Inflammatory macrophage treated with lipopolysaccharide for 4 hours (primary cell): Measurements from ENCODE around the gene MRPL4.
"Not testable (repeated sequence)": the region's sequence is repeated elsewhere in the genome, so short reads cannot be mapped to it uniquely, and the experiment has no call there.

Experiments used
- DNase-seq: peaks from one replicate; pipeline ENCODE4 v3.0.0-alpha.2; 2020

MRPL4 gene

DNA sequence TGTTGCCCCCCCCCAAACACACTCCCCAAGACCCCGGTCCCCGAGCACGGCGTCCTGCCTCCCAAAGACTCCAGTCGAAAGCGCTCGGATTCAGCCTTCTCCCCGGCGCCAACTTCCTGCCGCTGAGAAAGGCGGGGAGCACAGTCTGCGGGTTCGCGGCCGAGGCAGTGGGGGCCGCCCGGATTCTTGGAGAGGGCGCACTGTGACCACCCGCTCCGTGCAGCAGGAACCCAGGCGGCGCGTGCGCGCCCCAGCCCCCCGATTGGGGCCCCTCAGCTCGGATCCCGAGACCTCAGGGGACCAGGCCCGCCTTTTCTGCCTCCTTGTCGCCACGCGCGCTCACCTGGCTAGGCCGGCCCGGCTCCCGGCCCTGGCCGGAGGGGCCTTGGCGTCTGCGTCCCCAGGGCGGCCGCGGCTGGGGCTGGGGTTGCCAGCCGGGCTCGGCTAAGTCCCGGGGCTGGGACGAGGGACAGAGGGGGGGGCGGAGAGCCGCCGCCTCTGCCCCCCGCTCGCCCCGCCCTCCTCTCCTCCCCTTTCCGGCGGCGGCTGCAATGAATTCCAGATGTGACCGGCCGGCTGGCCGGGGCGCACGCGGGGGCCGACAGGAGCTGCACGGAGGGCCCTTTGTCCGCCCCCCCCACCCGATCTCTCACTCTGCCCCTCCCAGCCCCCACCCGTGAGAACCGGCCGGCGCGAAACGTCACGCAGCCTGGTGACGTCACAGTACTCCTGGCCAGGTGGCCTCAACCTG lies 21.0 kb upstream of the MRPL4 start, which contains the start of gene S1PR2:
Gene S1PR2, minus strand, starts transcription at position 471 of the 751 bp plus-strand sequence. CDS start 6,426 bp downstream, outside the sequence.
- DNase-seq = peak; percentile 72

DNA sequence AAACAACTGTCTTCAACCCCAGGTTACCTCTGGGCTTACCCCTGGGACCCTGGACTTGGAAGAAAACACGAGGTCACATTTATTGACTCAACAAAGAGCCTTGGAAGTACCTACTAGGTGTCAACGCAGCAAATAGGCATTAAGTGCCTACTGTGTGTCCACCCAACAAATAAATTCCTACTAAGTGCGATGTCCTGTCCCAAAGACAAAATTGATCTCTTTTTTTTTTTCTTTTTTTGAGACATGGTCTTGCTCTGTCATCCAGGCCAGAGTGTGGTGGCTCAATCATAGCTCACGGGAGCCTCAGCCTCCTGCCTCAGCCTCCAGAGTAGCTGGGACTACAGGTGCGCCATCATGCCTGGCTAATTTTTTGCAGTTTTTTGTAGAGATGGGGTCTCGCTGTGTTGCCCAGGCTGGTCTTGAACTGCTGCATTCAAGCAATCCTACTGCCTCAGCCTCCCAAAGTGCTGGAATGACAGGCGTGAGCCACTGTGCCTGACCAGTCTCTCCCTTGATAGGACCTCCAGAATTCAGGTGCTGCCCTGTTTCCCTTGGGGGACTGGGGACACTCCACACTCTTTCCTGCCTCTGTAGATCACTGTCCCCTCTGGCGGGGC lies 20.3 kb upstream of the MRPL4 start:
- no peak for DNase-seq

DNA sequence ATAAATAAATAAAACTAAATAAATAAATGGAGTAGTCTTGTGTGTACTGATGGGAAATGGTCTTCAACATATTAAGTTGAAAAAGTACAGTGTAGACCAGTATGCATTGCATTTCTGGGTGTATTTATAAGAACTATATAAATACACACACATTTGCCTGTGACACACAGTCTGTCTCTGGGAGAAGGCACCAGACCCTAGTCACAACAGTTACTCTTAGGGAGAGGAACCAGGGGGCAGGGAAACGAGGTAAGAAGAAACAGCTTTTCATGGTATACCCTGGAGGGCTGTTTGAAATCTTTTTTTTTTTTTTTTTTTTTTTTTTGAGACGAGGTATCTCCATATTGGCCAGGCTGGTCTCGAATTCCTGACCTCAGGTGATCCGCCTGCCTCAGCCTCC lies 18.1 kb upstream of the MRPL4 start:
- DNase-seq = no peak

DNA sequence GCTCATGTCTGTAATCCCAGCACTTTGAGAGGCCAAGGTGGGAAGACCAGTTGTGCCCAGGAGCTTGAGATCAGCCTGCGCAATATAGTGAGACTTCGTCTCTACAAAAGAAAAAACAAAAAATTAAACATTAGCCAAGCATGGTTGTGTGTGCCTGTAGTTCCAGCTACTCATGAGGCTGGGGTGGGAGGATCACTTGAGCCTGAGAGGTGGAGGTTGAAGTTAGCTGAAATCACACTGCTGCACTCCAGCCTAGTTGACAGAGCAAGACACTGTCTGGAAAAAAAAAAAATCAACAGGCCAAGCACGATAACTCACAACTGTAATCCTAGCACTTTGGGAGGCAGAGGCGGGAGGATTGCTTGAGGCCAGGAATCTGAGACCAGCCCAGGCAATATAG lies 17.0 kb upstream of the MRPL4 start:
- DNase-seq = no peak

DNA sequence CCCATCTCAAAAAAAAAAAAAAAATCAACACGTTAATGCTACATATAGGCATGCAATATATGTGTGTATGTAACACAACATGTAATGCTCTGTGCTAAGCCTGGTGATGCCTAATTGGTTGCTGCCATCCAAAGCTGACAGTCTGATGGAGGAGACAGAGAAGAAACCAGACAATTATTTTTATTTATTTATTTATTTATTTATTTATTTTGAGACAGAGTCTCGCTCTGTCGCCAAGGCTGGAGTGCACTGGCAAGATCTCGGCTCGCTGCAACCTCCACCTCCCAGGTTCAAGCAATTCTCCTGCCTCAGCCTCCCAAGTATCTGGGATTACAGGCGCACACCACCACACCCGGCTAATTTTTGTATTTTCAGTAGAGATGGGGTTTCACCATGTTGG lies 16.6 kb upstream of the MRPL4 start:
- not testable (repeated sequence) for DNase-seq

DNA sequence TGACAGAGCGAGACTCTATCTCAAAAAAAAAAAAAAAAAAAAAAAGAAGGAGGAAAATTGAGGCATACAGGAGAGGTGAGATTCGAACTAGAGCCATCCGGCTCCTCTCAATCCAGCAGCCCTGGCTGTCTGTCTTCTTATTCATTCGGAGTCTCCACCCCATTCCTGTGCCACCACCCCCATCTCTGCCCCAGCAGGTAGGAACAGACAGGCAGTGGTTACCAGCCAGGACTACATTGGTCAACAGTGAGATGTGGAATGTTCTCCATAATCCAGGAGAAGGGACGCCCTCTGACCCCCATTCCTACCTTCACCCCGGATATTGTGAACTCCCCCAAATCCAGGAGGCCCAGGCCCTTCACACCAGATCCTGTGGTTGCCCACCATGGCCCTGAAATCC lies 14.3 kb upstream of the MRPL4 start:
- DNase-seq = no peak

DNA sequence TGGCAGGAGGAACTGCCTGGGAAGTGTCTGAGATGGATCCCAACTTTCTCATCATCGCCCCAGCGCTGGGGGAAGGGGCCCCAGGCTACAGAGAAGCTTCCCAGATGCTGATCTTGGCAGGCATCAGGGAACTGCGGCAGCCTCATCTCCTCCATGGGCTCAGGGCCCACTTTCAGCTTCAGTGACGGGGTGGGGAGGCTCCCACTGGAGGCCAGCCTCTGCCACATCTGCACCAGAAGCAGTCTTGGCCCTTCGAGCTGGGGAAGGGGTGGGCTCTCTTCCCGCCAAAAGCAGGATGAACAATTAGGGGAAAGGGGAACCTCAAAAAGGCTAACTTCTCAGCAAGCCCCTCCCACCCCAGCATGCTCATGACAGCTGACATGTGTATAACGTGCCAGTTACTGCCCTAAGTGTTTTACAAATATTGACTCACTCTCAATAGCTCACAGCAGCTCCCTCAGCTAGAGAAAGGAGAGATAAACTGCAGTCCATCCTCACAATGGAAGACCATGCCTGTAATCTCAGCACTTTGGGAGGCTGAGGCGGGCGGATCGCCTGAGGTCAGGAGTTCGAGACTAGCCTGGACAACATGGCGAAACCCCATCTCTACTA lies 13.7 kb upstream of the MRPL4 start:
- DNase-seq = no peak

DNA sequence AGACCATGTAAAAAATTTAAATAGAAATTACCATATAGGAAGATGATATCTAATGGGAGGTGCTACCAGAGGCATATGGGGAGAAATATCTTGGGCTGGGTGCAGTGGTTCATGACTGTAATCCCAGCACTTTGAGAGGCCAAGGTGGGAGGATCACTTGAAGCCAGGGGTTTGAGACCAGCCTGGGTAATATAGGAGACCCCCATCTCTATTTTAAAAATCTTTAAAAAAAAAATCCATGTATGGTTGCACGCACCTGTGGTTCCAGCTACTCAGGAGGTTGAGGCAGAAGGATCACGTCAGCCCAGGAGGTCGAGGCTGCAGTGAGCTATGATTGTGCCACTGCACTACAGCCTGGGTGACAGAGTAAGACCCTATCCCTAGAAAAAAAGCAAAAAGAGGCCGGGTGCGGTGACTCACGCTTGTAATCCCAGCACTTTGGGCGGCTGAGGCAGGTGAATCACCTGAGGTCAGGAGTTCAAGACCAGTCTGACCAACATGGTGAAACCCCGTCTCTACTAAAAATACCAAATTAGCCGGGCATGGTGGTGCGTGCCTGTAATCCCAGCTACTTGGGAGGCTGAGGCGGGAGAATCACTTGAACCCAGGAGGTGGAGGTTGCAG lies 10.1 kb upstream of the MRPL4 start:
- DNase-seq = not testable (repeated sequence)

DNA sequence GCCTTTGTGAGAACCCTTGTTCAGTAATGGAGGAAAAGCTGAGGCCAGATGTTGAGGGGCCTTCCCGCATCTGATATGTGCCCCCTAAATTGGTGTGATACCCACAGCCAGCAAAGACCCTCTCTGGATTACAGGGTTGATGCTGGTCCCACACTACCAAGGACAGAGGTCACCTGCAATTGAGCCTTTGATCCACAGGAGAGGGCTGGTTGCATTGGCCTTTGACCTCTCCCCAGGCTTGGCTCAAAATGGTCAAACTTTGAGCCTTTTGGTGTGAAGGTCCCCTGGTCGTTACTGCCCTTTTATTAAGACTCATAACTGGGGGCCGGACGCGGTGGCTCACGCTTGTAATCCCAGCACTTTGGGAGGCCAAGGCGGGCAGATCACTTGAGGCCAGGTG lies 8.4 kb upstream of the MRPL4 start:
- no peak for DNase-seq

DNA sequence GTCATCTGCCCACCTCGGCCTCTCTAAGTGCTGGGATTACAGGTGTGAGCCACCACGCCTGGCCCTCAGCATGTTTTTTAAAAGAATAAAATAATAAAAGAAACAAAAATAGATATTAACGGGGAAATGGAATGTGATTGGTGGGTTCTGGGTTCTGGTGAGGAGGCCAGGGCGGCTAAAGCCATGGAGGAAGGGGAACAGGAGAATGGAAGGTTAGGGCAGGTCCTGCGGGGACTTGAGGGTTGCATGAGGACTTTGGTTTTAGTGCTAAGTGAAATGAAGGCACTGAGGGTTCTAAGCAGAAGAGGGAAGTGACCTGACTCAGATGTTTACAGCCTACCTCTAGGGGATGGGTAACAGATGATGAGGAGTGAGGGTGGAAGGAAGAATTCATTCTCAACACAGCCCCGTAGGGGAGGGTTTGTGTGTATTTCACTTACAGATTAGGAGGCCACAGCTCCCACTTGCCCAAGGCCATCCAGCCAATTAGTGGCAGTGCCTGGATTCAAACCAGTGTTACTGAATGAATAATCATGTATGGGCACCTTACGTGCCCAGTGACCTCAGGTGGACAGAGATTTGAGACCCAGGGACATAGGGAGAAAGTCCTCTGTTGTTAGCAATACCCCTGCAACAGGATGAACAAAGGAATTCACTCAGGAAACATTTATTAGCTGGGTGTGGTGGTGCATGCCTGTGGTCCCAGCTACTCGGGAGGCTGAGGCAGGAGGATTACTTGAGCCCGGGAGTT lies 6.7 kb upstream of the MRPL4 start:
- no peak for DNase-seq

DNA sequence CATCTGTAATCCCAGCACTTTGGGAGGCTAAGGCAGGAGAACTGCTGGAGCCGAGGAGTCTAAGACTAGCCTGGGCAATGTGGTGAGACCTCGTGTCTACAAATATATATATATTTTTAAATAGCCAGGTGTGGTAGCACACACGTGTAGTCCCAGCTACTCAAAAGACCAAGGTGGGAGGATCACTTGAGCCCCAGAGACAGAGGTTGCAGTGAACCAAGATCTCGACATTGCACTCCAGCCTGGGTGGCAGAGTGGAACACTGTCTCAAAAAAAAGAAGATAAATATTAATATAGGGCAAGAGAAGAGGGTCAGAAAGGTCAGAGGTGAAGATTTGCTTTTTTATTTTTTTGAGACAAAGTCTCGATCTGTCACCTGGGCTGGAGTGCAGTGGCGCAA lies 5.5 kb upstream of the MRPL4 start:
- DNase-seq = no peak

DNA sequence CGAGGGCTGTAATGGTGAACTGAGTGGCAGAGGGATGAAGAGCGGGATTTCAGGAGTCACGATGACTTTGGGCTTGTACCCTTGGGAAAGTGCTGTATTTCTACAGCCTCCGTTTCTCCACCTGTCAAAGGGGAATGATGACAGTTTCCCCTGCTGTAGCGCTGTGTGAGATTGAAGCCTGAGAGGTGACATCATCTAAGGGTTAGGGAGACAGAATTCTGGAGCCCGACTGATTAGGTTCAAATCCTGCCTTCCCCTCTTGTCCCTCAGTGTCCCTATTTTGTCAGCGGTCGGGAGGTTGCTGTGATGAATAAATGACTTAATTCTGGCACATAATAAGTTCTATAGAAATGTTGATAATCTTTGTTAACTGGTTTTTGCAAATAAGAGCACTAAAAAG lies 693 bp downstream of the MRPL4 start:
- DNase-seq = no peak

DNA sequence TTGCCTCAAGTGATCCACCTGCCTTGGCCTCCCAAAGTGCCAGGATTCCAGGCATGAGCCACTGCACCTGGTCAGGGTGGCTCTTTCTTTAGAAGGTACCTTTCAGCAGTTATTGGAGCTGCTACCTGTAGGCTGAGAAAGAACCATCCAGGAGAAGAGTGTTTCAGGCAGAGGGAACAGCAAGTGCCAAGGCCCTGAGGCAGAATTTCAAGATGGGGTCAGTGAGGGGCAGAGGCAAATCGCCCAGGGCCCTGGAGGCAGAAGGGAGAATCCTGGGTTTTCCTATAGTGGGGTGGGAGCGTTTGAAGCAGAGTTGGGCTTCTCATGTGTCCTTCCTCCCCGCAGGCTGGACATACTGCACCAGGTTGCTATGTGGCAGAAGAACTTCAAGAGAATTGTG lies 2.2 kb downstream of the MRPL4 start:
- DNase-seq = no peak

DNA sequence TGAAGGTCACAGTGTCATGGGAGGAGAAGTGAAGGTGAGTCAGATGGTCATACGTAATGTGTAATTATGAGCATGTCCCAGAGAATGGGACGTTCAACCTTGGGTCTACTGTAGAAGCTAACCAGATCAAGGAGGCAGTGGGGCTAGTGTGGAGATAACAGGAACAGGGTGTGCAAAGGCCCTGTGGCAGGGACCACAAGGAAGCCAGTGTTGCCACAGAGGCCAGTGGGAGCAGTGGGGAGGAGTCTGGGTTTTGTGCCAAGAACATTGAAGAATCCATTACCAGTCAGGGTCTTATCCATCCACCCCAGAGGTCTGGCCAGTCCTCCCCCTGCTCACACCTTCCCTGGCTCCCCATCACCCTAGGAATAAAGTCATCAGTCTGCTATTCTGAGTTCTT lies 3.3 kb downstream of the MRPL4 start:
- no peak for DNase-seq

DNA sequence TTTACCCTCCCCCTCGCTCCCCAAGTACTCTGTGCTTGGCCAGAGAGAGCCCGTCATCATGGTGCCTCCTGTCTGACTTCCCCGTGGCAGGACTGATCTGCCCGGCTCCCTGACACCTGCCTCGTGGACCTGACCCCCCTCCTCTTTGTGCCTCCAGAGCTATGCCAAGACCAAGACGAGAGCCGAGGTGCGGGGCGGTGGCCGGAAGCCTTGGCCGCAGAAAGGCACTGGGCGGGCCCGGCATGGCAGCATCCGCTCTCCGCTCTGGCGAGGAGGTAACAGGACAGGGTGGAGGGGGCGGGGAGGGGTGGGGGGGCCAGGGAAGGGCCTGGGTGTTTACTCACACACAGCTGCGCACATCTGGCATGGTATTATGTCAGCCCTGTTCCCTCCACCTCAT lies 4.5 kb downstream of the MRPL4 start:
- no peak for DNase-seq

DNA sequence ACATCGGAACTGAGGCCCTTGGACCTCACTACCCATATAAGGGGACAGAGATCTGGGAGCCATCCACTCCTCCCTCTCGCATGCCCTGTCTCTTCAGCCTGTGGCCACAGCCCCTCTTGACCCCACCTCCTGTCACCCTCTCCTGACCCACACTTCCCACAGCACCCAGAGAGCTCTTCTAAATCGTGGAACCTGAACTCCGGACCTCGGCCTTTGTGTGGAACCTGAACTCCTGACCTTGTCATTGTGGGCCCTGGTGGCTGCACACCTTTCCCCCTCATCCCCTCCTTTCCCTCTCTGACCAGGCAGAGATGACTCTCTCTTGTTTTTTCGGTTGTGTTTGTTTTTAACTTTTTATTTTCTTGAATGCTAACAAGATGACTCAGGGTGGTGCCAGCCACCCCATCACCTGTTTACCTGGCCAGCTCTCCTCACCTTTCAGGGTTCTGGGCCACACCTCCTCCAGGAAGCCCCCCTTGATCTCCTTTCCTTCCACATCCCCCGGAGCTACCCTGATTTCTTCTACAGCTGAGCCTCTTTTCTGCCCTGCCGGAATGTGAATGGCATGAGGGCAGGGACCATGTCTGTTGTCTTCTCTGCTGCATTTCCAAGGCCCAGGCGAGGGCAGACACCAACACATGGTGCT lies 5.1 kb downstream of the MRPL4 start:
- no peak for DNase-seq

DNA sequence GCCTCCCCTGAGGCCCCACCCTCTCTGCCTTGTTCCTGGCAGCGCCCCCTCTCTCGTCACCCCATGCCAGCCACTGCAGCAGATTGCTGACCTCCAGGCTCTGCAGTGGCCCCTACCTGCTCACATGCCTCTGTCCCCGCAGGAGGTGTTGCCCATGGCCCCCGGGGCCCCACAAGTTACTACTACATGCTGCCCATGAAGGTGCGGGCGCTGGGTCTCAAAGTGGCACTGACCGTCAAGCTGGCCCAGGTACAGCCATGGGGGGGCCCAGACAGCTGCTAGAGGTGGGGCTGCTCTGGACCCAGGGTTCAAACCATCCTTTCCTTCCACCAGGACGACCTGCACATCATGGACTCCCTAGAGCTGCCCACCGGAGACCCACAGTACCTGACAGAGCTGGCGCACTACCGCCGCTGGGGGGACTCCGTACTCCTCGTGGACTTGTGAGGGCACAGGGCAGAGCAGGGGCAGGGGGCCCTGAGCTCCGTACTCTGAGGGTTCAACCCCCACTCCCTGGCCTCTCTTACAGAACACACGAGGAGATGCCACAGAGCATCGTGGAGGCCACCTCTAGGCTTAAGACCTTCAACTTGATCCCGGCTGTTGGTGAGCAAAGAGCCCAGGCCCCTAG lies 6.2 kb downstream of the MRPL4 start:
- no peak for DNase-seq

DNA sequence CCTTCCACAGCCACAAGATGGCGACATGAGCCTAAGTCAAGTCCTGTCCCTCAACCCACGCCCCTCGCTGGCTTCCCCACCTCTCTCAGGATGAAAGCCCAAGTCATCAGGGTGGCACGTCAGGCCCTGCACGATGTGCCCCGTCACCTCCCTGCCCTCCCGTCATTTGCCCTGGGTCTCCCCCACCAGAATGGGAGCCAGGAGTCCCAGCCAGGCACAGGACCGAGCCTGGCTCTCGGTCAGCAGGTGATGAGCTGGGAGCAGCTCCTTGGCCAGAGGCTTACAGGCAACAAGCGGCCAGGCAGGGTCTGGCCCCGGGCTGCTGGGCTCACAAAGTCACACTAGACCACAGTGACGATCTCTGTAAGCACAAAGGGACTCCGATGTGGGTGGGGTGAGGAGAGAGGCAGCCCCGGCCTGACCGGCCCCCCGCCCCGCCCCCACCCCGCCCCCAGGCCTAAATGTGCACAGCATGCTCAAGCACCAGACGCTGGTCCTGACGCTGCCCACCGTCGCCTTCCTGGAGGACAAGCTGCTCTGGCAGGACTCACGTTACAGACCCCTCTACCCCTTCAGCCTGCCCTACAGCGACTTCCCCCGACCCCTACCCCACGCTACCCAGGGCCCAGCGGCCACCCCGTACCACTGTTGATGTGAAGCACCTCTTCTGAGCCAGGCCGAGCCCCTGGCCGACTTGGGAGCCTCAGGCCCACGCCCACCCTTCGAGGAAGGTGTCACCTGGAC lies 7.3 kb downstream of the MRPL4 start:
- DNase-seq = peak; percentile 93

DNA sequence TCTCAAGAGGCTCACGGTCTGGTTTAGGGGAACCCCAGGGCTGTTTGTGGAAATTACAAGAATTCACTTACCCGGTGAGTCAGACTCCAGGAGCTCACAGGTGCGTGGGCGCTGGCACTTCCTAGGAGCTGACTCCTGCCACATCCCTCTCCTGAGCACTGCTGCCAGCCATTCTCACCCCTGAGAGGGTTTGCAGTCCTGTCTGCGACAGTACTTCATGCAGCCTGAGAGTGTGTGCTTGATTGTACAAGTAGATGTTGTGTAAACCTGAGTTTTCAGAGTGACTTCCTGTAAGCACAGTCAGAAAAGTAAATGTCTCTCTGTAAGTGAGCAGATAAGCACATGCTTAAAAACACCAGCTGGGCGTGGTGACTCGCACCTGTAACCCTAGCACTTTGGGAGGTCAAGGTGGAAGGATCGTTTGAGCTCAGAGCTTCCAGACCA lies 8.1 kb downstream of the MRPL4 start:
- DNase-seq = peak; percentile 33

DNA sequence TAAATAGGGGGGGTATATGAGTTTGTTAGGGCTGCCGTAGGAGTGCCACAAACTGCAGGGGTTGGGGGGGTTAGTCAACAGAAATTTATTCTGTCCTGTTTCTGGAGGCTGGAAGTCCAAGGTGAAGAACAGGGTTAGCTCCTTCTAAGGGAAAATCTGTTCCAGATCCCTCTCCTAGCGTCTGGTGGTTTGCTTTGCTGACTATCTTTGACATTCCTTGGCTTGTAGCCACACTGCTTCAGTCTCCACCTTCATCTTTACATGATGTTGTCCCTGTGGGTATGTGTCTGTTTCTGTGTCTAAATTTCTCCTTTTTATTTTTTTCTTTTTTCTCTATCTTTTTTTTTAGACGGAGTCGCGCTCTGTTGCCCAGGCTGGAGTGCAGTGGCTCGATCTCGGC lies 10.8 kb downstream of the MRPL4 start:
- no peak for DNase-seq

DNA sequence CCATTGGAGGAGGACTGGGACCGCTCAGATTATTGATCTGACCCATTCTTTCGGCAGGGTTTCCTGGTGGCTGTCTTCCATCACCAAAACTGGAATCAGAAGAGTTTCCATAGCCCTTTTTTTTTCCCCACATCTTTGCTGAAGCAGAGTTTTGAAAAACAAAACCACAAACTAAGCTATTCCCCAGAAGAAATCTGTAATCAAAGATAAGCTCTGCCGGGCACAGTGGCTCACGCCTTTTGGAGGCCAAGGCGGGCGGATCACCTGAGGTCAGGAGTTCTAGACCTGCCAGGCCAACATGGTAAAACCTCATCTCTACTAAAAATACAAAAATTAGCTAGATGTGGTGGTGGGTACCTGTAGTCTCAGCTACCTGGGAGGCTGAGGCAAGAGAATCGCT lies 14.7 kb downstream of the MRPL4 start:
- DNase-seq = no peak
